GM10248 (cell line): ENCODE data around the gene CUL1.

ENCODE experiments used
- CTCF ChIA-PET: fragments of 300-600 bp; sonication (Branson Sonifier 250); formaldehyde crosslinking; extraction: SDS; loops from one replicate; lab custom pipeline; 2021; ENCODE audit warnings: antibody characterized with exemption; lab: Yijun Ruan, JAX
- POLR2A ChIA-PET: fragments of 350-650 bp; sonication (Branson Sonifier 250); formaldehyde crosslinking; extraction: SDS; loops from one replicate; lab custom pipeline; 2020; ENCODE audit warnings: antibody characterized with exemption; lab: Yijun Ruan, JAX
- DNase-seq: peaks from one replicate; pipeline ENCODE4 v3.0.0; 2012; ENCODE audit errors: extremely low spot score
- CTCF ChIP-seq: IDR thresholded peaks from 2 replicates; pipeline ENCODE4 v1.5.1; 2012; ENCODE audit warnings: mild to moderate bottlenecking, low read depth; ENCODE audit errors: extremely low read depth, missing control alignments, control extremely low read depth

Gene CUL1

GRCh38 chr7:148753224-148753623 lies 54.5 kb downstream of the CUL1 start:
- TF ChIP-seq CTCF, result no peak
- DNase-seq, result no peak
- CTCF ChIA-PET, result interaction anchor here (0.9 to 1.3 kb wide), 7 partner anchors 10 to 989 kb away, joined by 3 read pairs; no protein-coding TSS in a partner anchor
- POLR2A ChIA-PET, result no interaction called here

- POLR2A ChIA-PET, result no interaction called here
- no peak for TF ChIP-seq CTCF
- CTCF ChIA-PET, result interaction anchor here (1.1 kb wide), 1 partner anchor 8 kb away, joined by 3 read pairs; no protein-coding TSS in a partner anchor
- DNase-seq, result no peak
Measured at GRCh38 chr7:148754912-148755311, 56.2 kb downstream of the CUL1 start.

- POLR2A ChIA-PET, result no interaction called here
Measured at GRCh38 chr7:148761499-148762278, 63.0 kb downstream of the CUL1 start.

GRCh38 chr7:148763622-148764021 lies 64.9 kb downstream of the CUL1 start:
- no peak for DNase-seq
- TF ChIP-seq CTCF, result no peak
- ChIA-PET POLR2A (no interaction called here), CTCF (interaction anchor here (0.8 to 1.1 kb wide), 4 partner anchors 10 to 53 kb away, joined by 3 to 4 read pairs (median 4); no protein-coding TSS in a partner anchor)

More at GRCh38 chr7:148761499-148762278, 63.0 kb downstream of the CUL1 start:
- CTCF ChIA-PET, result interaction anchor here (1.9 to 3.0 kb wide), 2 partner anchors 11 to 12 kb away, joined by 6 to 7 read pairs; no protein-coding TSS in a partner anchor
- TF ChIP-seq CTCF, result no peak
- no peak for DNase-seq

GRCh38 chr7:148770004-148770403 lies 71.3 kb downstream of the CUL1 start:
- ChIA-PET POLR2A (no interaction called here), CTCF (no interaction called here)
- no peak for TF ChIP-seq CTCF
- no peak for DNase-seq

- CTCF ChIA-PET, result interaction anchor here (0.9 to 1.8 kb wide), 3 partner anchors 12 to 87 kb away, joined by 3 to 6 read pairs (median 3); no protein-coding TSS in a partner anchor
- POLR2A ChIA-PET, result no interaction called here
- TF ChIP-seq CTCF, result no peak
- no peak for DNase-seq
Measured at GRCh38 chr7:148772297-148773089, 73.8 kb downstream of the CUL1 start.
